ENCODE data around the gene PRDM13. TPM values are rescaled to one million over a fixed set of nuclear protein-coding genes. Genes with fewer than 3 reads are reported as not detected.
A peak's percentile ranks its signal among the peaks of the same experiment; 100 is the strongest.

The PRDM13 gene
- total and polyA plus RNA-seq, 2 of the 13 experiments (the other 11 are each of a cell fraction or from before 2014, with no cell fraction given) = not detected

GRCh38 chr6:99568103-99568933, 38.3 kb upstream of the PRDM13 start, which contains the start of gene CCNC (continued):
- TF ChIP-seq ZNF556 (CRISPR knock-in tag; IDR thresholded peaks at IDR 0.05; ENCODE audit: borderline replicate concordance) = peak; percentile 96
- peak; percentile 94; the same call in 1 of the 2 replicates for TF ChIP-seq ZNF354B (CRISPR knock-in tag; IDR thresholded peaks at IDR 0.05)
- TF ChIP-seq, protein P1, sequence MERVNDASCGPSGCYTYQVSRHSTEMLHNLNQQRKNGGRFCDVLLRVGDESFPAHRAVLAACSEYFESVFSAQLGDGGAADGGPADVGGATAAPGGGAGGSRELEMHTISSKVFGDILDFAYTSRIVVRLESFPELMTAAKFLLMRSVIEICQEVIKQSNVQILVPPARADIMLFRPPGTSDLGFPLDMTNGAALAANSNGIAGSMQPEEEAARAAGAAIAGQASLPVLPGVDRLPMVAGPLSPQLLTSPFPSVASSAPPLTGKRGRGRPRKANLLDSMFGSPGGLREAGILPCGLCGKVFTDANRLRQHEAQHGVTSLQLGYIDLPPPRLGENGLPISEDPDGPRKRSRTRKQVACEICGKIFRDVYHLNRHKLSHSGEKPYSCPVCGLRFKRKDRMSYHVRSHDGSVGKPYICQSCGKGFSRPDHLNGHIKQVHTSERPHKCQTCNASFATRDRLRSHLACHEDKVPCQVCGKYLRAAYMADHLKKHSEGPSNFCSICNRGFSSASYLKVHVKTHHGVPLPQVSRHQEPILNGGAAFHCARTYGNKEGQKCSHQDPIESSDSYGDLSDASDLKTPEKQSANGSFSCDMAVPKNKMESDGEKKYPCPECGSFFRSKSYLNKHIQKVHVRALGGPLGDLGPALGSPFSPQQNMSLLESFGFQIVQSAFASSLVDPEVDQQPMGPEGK (CRISPR knock-in tag; IDR thresholded peaks at IDR 0.05) = peak; percentile 85
- TF ChIP-seq ZNF24 (IDR thresholded peaks at IDR 0.05) = no peak
- TF ChIP-seq, protein P2, sequence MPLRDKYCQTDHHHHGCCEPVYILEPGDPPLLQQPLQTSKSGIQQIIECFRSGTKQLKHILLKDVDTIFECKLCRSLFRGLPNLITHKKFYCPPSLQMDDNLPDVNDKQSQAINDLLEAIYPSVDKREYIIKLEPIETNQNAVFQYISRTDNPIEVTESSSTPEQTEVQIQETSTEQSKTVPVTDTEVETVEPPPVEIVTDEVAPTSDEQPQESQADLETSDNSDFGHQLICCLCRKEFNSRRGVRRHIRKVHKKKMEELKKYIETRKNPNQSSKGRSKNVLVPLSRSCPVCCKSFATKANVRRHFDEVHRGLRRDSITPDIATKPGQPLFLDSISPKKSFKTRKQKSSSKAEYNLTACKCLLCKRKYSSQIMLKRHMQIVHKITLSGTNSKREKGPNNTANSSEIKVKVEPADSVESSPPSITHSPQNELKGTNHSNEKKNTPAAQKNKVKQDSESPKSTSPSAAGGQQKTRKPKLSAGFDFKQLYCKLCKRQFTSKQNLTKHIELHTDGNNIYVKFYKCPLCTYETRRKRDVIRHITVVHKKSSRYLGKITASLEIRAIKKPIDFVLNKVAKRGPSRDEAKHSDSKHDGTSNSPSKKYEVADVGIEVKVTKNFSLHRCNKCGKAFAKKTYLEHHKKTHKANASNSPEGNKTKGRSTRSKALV (CRISPR knock-in tag; IDR thresholded peaks at IDR 0.05) = peak; percentile 88; the same call in 1 of the 2 replicates
- TF ChIP-seq ATF2 (CRISPR knock-in tag; IDR thresholded peaks at IDR 0.05) = peak; percentile 87
- peak; percentile 91 for TF ChIP-seq ZNF687 (CRISPR knock-in tag; IDR thresholded peaks at IDR 0.05)
- TF ChIP-seq ZNF850 (CRISPR knock-in tag; conservative IDR thresholded peaks at IDR 0.05) = peak; percentile 92
- TF ChIP-seq SPEN (CRISPR knock-in tag; IDR thresholded peaks at IDR 0.05; ENCODE audit: low read depth) = peak; percentile 89
- peak; percentile 60; the same call in 1 of the 2 replicates for TF ChIP-seq RAD21 (CRISPR knock-in tag; IDR thresholded peaks at IDR 0.05)
- TF ChIP-seq GATA4 (IDR thresholded peaks at IDR 0.05; ENCODE audit: borderline replicate concordance, low read depth) = peak; percentile 28; the same call in 1 of the 2 replicates
- 0 out of 2 replicates have a peak, but pooled peaks have one; percentile 40 for TF ChIP-seq DNMT1 (CRISPR knock-in tag; IDR thresholded peaks at IDR 0.05)
- no peak; the same call in 1 of the 2 replicates for TF ChIP-seq ZNF546 (CRISPR knock-in tag; conservative IDR thresholded peaks at IDR 0.05)
- TF ChIP-seq CBX2 (IDR thresholded peaks at IDR 0.05; ENCODE audit: low read depth, low read length) = no peak; the same call in 1 of the 2 replicates
- no peak for TF ChIP-seq CBX2 (CRISPR knock-in tag; IDR thresholded peaks at IDR 0.05; ENCODE audit: low read depth)
- no peak for TF ChIP-seq BCLAF1 (IDR thresholded peaks at IDR 0.05)

Measured in HepG2 (cell line).